Peyer's patch (tissue), 4 donors: ENCODE data around the gene FHL1. TPM values are rescaled to one million over a fixed set of nuclear protein-coding genes. Genes with fewer than 3 reads are reported as not detected.

Source experiments
- DNase-seq, 3 donors: peaks; one replicate each; pipeline ENCODE4 v3.0.0-alpha.2; 2017 to 2019
- H3K27ac ChIP-seq, 4 donors: fragments of 200-600 bp; sonication (generic); one replicate each; pipeline ENCODE4 v1.5.1; 2016 to 2019
- H3K27me3 ChIP-seq, 2 donors: fragments of 200-600 bp; sonication (generic); one replicate each; pipeline ENCODE4 v1.5.1; 2019
- H3K36me3 ChIP-seq, 3 donors: fragments of 200-600 bp; sonication (generic); one replicate each; pipeline ENCODE4 v1.5.1; 2016 to 2019
- H3K4me1 ChIP-seq, 4 donors: fragments of 200-600 bp; sonication (generic); one replicate each; pipeline ENCODE4 v1.5.1; 2016 to 2019
- H3K4me3 ChIP-seq, 4 donors: fragments of 200-600 bp; sonication (generic); 1 replicate in 3 of 4; 2 replicates in 1 of 4; pipeline ENCODE4 v1.5.1; 2016 to 2019; ENCODE audit warnings: mild to moderate bottlenecking in 1 of 4
- H3K9me3 ChIP-seq, 4 donors: fragments of 200-600 bp; sonication (generic); one replicate each; pipeline ENCODE4 v1.5.1; 2016 to 2019; ENCODE audit warnings: mild to moderate bottlenecking in 1 of 4
- POLR2A ChIP-seq, 2 donors: fragments of 450-650 bp; IDR thresholded peaks; one replicate each; pipeline ENCODE4 v1.5.1; 2017; ENCODE audit warnings: antibody characterized with exemption in 2 of 2, mild to moderate bottlenecking in 2 of 2, moderate library complexity in 2 of 2
- total RNA-seq, 4 donors: library from RNA; depleted of rRNA; stranded (reverse); fragments of >200 nt; gene quantifications; one replicate each; pipeline ENCODE4 v1.1.0, GENCODE V29; 2016
- TF ChIP-seq, protein P1 (sequence below), 6 experiments: fragments of 450-650 bp in 4 of 6; fragments of 200-600 bp in 2 of 6; sonication (generic) in 1 of 6; IDR thresholded peaks; one replicate each; pipeline ENCODE4 v1.5.1; 2017 to 2019; ENCODE audit warnings: antibody characterized with exemption in 6 of 6, mild to moderate bottlenecking in 3 of 6, moderate library complexity in 1 of 6

The FHL1 gene
- total RNA-seq, 4 donors from 2014 or later, result 33.8 to 302 (median 120) TPM

GRCh38 chrX:136210806-136211205 is 63.5 kb downstream of the FHL1 start:
- Histone ChIP-seq H3K27ac (peak overlapping the region in 1 of 4 donors; percentile 45), H3K4me3 (no peak overlapping the region), H3K36me3 (peaks cover 0 to 4% (median 0%) of the 10 kb centered on the region in 3 donors), H3K27me3 (no peaks in the 10 kb centered on the region), H3K4me1 (no peaks in the 10 kb centered on the region), H3K9me3 (no peaks in the 10 kb centered on the region)
- TF ChIP-seq, protein P1, sequence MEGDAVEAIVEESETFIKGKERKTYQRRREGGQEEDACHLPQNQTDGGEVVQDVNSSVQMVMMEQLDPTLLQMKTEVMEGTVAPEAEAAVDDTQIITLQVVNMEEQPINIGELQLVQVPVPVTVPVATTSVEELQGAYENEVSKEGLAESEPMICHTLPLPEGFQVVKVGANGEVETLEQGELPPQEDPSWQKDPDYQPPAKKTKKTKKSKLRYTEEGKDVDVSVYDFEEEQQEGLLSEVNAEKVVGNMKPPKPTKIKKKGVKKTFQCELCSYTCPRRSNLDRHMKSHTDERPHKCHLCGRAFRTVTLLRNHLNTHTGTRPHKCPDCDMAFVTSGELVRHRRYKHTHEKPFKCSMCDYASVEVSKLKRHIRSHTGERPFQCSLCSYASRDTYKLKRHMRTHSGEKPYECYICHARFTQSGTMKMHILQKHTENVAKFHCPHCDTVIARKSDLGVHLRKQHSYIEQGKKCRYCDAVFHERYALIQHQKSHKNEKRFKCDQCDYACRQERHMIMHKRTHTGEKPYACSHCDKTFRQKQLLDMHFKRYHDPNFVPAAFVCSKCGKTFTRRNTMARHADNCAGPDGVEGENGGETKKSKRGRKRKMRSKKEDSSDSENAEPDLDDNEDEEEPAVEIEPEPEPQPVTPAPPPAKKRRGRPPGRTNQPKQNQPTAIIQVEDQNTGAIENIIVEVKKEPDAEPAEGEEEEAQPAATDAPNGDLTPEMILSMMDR (IDR thresholded peaks at IDR 0.05), result no peak
- TF ChIP-seq POLR2A (IDR thresholded peaks at IDR 0.05), result no peak
- no peak for DNase-seq

DNA sequence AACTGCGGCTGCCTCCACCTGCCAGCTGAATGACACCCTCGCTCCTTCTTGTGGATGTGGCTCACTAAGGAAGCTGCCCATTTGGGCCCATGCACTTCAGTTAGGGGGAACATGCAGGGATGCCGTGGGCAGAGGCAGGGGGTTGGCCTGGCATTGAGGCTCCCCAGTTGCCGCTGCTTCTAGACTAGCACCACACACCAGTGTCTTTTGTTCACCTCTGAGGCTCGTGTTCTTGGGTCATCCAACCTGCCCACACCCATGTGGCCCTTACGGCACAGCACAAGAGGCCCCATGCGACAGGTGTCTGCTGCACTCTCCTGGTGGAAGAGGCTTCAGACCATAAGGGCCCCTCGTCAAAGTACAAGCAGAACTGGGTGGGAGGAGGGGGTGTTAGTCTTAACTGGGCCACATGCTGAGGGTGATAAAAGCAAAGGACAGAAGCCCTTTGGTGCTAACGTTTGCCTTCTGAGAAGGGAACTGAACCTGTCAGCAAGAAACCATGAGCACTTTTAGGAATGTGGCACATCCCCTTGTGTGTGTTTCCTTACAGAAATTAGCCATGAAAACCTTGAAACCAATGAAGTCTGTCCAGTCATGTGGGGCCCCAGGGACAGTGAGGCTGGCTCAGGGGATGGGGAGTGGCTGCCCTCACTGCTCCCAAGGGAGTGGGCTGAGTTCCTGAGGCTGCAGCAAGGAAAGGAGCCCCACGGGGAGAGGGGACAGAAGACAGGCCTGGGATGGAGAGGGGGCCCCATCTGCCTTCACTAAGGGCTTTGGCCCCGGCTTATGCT is 64.6 kb downstream of the FHL1 start:
- no peak overlapping the region for H3K4me3 ChIP-seq
- no peaks in the 10 kb centered on the region for H3K27me3 ChIP-seq
- H3K4me1 ChIP-seq, result no peaks in the 10 kb centered on the region
- H3K36me3 ChIP-seq, result no peaks in the 10 kb centered on the region
- H3K9me3 ChIP-seq, result no peaks in the 10 kb centered on the region
- H3K27ac ChIP-seq, result peak overlapping the region in 2 of 4 donors; percentile 22 to 42
- TF ChIP-seq POLR2A (IDR thresholded peaks at IDR 0.05), result no peak
- TF ChIP-seq, protein P1 (IDR thresholded peaks at IDR 0.05), result no peak
- no peak for DNase-seq

- H3K4me3 ChIP-seq, result no peak overlapping the region
- peak overlapping the region in 2 of 4 donors; percentile 22 to 42 for H3K27ac ChIP-seq
- H3K36me3 ChIP-seq, result no peaks in the 10 kb centered on the region
- no peak for DNase-seq
- H3K4me1 ChIP-seq, result no peaks in the 10 kb centered on the region
- no peaks in the 10 kb centered on the region for H3K27me3 ChIP-seq
- no peaks in the 10 kb centered on the region for H3K9me3 ChIP-seq
- TF ChIP-seq, protein P1 (IDR thresholded peaks at IDR 0.05), result no peak
- TF ChIP-seq POLR2A (IDR thresholded peaks at IDR 0.05), result no peak
Observed at GRCh38 chrX:136212557-136213111, 65.3 kb downstream of the FHL1 start.

- H3K36me3 ChIP-seq, result no peaks in the 10 kb centered on the region
- peak overlapping the region in 2 of 4 donors; percentile 21 to 35 for H3K27ac ChIP-seq
- no peak overlapping the region for H3K4me3 ChIP-seq
- no peaks in the 10 kb centered on the region for H3K4me1 ChIP-seq
- no peaks in the 10 kb centered on the region for H3K27me3 ChIP-seq
- no peak for DNase-seq
- TF ChIP-seq, protein P1 (IDR thresholded peaks at IDR 0.05), result no peak
- TF ChIP-seq POLR2A (IDR thresholded peaks at IDR 0.05), result no peak
- H3K9me3 ChIP-seq, result no peaks in the 10 kb centered on the region
Observed at GRCh38 chrX:136214551-136214950, 67.2 kb downstream of the FHL1 start.

GRCh38 chrX:136215559-136215958 is 68.2 kb downstream of the FHL1 start:
- no peak for TF ChIP-seq POLR2A (IDR thresholded peaks at IDR 0.05)
- TF ChIP-seq, protein P1 (IDR thresholded peaks at IDR 0.05), result no peak
- no peaks in the 10 kb centered on the region for H3K27me3 ChIP-seq
- H3K36me3 ChIP-seq, result no peaks in the 10 kb centered on the region
- H3K4me3 ChIP-seq, result no peak overlapping the region
- no peaks in the 10 kb centered on the region for H3K9me3 ChIP-seq
- H3K4me1 ChIP-seq, result no peaks in the 10 kb centered on the region
- H3K27ac ChIP-seq, result no peak overlapping the region
- no peak for DNase-seq
